Aorta (tissue), 5 donors: ENCODE data around the gene NUDT13. TPM values are rescaled to one million over a fixed set of nuclear protein-coding genes. Genes with fewer than 3 reads are reported as not detected.
A peak's percentile ranks its signal among the peaks of the same experiment; 100 is the strongest.
"Not testable (repeated sequence)": the region's sequence is repeated elsewhere in the genome, so short reads cannot be mapped to it uniquely, and the experiment has no call there.

Experiments
- ATAC-seq: fragments of 200-7000 bp; cut with Tn5 transposase; one replicate; pipeline ENCODE4 v1.9.1; 2022; ENCODE audit warnings: moderate library complexity; ENCODE audit not compliant: low FRiP score
- DNase-seq, 2 donors: peaks; one replicate each; pipeline ENCODE4 v3.0.0-alpha.2; 2020
- H3K27ac ChIP-seq, 2 donors: one replicate each; pipeline ENCODE4 v1.5.1; 2013; ENCODE audit warnings: low read length in 2 of 2, mild to moderate bottlenecking in 2 of 2, moderate library complexity in 2 of 2, control low read depth in 1 of 2, inconsistent platforms in 1 of 2, low read depth in 1 of 2
- H3K27me3 ChIP-seq, 2 donors: one replicate each; pipeline ENCODE4 v1.6.1; 2013; ENCODE audit warnings: control low read depth in 1 of 2, low read length in 1 of 2, mild to moderate bottlenecking in 1 of 2, moderate library complexity in 1 of 2; ENCODE audit not compliant: insufficient read depth in 2 of 2, control insufficient read depth in 1 of 2
- H3K36me3 ChIP-seq, 2 donors: one replicate each; pipeline ENCODE4 v1.6.1; 2013; ENCODE audit warnings: control low read depth in 1 of 2, low read length in 1 of 2, mild to moderate bottlenecking in 1 of 2; ENCODE audit not compliant: insufficient read depth in 2 of 2, control insufficient read depth in 1 of 2
- H3K4me1 ChIP-seq, 2 donors: one replicate each; pipeline ENCODE4 v1.6.1; 2013; ENCODE audit warnings: low read length in 2 of 2, control low read depth in 1 of 2, mild to moderate bottlenecking in 1 of 2, moderate library complexity in 1 of 2; ENCODE audit not compliant: insufficient read depth in 2 of 2, control insufficient read depth in 1 of 2
- H3K4me3 ChIP-seq, 2 donors: one replicate each; pipeline ENCODE4 v1.5.1; 2013; ENCODE audit warnings: low read length in 2 of 2, control low read depth in 1 of 2, mild to moderate bottlenecking in 1 of 2
- H3K9me3 ChIP-seq: one replicate; pipeline ENCODE4 v1.6.1; 2013; ENCODE audit warnings: mild to moderate bottlenecking, low read length; ENCODE audit not compliant: control insufficient read depth
- WGBS, 2 donors: extraction: QIAGEN DNeasy Blood & Tissue Kit; methylation state at CpG; one replicate each; pipeline ENCODE4 v1.1.7; 2013; 5-methylcytosine and 5-hydroxymethylcytosine counted together
- intact Hi-C, 2 donors: fragments of 100-400 bp; cut with DNase I; formaldehyde crosslinking; loops; one replicate each; pipeline versions ENCODE4 v1.14.2 to v1.15.0; 2022
- polyA plus RNA-seq, 2 donors: library from polyadenylated mRNA; stranded (reverse); fragments of 200-250 nt; gene quantifications; one replicate each; pipeline ENCODE4 v1.2.3, GENCODE V29; 2013
- total RNA-seq, 2 donors: library from RNA; stranded (reverse); fragmentation: NEBNext Ultra II Directional; extraction: Animal tissue kit (Norgen Biotek cat#: 25700); gene quantifications; one replicate each; pipeline ENCODE4 v1.2.1, GENCODE V29; 2021
- donor health status: healthy with polysubstance abuse.
- donor health status: Bipolar disorder and iron deficiency.
- donor health status: DM: no; HTN: no; CAD: no.
- donor health status: DM: no; HTN: no; CAD: no.
- donor health status: DM: yes; HTN: yes; CAD: no.

The NUDT13 gene
- total and polyA plus RNA-seq, 4 donors = 1.1 to 3.6 (median 2.1) TPM

DNA sequence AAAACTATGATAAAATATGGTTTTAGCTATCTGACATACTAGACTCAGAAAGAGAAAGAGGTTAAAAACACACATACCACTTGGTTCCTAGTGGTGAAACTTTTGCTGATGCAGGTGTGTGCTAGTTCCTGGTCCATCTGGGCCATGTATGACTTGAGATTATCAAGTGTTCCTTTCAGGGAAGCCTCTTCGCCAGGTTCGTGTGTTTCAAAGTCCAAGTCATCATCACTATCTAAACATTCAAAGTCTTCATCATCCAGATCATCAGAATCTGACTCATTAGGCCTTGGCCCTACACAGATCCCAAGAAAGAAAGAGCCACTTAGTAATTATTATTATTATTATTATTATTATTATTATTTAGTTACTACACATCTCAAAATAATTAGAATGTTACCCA is 26.4 kb downstream of the NUDT13 start:
- DNase-seq = no peak
- no peaks in the 10 kb centered on the region for H3K4me1 ChIP-seq
- intact Hi-C loops = no loop called here
- 83 to 87% methylated on average over 2 of the region's 2 CpGs for WGBS, 2 donors
- H3K27ac ChIP-seq = no peak overlapping the region
- H3K4me3 ChIP-seq = no peak overlapping the region
- no peaks in the 10 kb centered on the region for H3K27me3 ChIP-seq
- ATAC-seq = no peak
- peaks cover 7% of the 10 kb centered on the region in 2 donors for H3K36me3 ChIP-seq
- H3K9me3 ChIP-seq = no peaks in the 10 kb centered on the region

DNA sequence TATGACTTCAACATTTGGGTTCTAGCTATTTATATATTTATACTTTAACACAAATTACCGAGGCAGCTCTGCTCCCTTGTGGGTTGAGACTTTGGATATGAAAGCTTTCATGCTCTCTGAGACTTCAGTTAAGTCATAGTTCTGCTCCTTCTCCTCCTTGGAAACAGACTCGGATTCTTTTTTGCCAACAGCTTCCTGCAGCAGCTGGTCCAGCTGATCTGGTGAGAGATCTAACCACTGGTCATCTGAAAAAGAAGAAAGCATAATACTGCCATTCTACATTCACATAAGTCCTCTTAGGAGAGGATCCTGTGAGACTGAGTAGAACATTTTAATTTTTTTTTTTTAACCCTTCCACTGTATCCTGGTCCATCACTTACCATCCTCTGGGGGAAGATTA is 29.0 kb downstream of the NUDT13 start:
- Histone ChIP-seq H3K4me3 (no peak overlapping the region), H3K36me3 (peaks cover 5 to 9% of the 10 kb centered on the region in 2 donors), H3K27ac (no peak overlapping the region), H3K9me3 (no peaks in the 10 kb centered on the region), H3K4me1 (no peaks in the 10 kb centered on the region), H3K27me3 (no peaks in the 10 kb centered on the region)
- intact Hi-C loops = no loop called here
- ATAC-seq (no peak), DNase-seq (no peak)
- 50 to 68% methylated on average over 2 of the region's 2 CpGs for WGBS, 2 donors

DNA sequence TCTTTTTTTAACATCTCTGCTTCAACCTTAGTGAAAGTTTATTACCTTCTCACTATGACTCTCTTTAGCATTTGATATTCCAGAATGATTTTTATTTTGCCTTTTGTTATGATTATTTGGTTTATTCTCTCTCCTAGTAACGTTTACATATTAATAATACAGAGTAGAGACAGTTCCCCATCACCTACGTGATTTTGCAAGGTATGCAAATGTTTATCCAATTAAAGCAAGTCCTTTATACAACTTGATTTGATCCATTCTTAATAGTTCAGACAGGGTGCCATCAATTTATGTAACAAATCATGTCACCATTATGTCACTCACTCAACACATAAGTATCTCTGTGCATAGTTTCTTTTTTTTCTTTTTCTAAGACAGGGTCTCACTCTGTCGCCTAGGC is 31.3 kb downstream of the NUDT13 start:
- H3K27ac ChIP-seq = no peak overlapping the region
- no peak overlapping the region for H3K4me3 ChIP-seq
- H3K9me3 ChIP-seq = no peaks in the 10 kb centered on the region
- WGBS, 2 donors = 75 to 82% methylated on average over 3 of the region's 3 CpGs
- H3K36me3 ChIP-seq = peaks cover 9 to 10% of the 10 kb centered on the region in 2 donors
- ATAC-seq = no peak
- no peaks in the 10 kb centered on the region for H3K4me1 ChIP-seq
- intact Hi-C loops = no loop called here
- DNase-seq = no peak
- no peaks in the 10 kb centered on the region for H3K27me3 ChIP-seq

DNA sequence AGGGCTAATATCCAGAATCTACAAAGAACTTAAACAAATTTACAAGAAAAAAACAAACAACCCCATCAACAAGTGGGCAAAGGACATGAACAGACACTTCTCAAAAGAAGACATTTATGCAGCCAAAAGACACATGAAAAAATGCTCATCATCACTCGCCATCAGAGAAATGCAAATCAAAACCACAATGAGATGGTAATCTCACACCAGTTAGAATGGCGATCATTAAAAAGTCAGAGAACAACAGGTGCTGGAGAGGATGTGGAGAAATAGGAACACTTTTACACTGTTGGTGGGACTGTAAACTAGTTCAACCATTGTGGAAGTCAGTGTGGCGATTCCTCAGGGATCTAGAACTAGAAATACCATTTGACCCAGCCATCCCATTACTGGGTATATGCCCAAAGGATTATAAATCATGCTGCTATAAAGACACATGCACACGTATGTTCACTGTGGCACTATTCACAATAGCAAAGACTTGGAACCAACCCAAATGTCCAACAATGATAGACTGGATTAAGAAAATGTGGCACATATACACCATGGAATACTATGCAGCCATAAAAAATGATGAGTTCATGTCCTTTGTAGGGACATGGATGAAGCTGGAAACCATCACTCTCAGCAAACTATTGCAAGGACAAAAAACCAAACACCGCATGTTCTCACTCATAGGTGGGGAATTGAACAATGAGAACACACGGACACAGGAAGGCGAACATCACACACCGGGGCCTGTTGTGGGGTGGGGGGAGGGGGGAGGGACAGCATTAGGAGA is 40.6 kb downstream of the NUDT13 start:
- WGBS, 2 donors = 77 to 98% methylated on average over 7 of the region's 8 CpGs
- H3K9me3 ChIP-seq, H3K27ac ChIP-seq, H3K27me3 ChIP-seq, H3K4me1 ChIP-seq, DNase-seq, H3K36me3 ChIP-seq, H3K4me3 ChIP-seq, ATAC-seq, intact Hi-C loops: not testable (repeated sequence)

DNA sequence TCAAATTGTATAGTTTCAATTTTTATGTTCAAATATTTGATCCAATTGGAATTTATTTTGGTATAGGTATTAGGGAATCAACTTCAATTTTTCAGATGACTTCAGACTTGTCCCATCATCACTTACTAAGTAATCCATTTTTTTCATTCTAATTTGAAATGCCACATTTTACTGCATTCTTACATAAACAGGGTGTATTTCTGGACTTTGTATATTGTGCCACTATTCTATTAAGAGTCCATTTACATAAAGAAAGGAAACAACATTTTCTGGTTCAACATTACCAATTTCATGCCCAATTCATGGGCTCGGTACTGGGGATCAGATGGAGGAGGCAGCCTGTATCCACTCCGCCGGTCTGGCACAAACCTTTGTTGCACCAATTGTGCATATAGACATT is 41.8 kb downstream of the NUDT13 start:
- ATAC-seq (no peak), DNase-seq (no peak)
- Histone ChIP-seq H3K27ac (no peak overlapping the region), H3K27me3 (no peaks in the 10 kb centered on the region), H3K9me3 (no peaks in the 10 kb centered on the region), H3K4me3 (no peak overlapping the region), H3K4me1 (no peaks in the 10 kb centered on the region), H3K36me3 (peaks cover 0 to 4% of the 10 kb centered on the region in 2 donors)
- intact Hi-C loops = no loop called here
- 95 to 97% methylated on average over 3 of the region's 3 CpGs for whole genome bisulfite sequencing, 2 donors

DNA sequence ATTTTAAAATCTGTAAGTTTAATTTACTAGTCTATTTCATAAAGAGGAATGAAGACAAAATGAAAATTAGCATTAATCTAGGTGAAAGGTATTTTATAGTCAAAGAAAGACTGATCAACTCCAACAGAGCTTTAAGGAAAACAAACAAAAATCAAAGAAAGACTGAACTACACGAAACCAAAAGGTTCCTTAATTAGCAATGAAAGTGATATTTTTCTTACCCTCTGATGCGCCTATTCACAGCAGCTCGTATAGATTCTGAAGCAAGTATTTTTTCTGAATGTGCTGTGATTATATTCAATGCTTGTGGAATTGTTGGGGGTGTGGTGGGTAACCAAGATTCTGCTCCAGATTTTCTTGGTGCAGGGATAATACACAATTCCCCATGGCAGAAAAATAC is 45.8 kb downstream of the NUDT13 start:
- WGBS, 2 donors = 83% methylated on average over 3 of the region's 3 CpGs
- H3K27me3 ChIP-seq = no peaks in the 10 kb centered on the region
- no peak overlapping the region for H3K4me3 ChIP-seq
- no peak overlapping the region for H3K27ac ChIP-seq
- DNase-seq = no peak
- intact Hi-C loops = no loop called here
- peaks cover 0 to 2% of the 10 kb centered on the region in 2 donors for H3K36me3 ChIP-seq
- no peak for ATAC-seq
- H3K9me3 ChIP-seq = no peaks in the 10 kb centered on the region
- H3K4me1 ChIP-seq = no peaks in the 10 kb centered on the region

DNA sequence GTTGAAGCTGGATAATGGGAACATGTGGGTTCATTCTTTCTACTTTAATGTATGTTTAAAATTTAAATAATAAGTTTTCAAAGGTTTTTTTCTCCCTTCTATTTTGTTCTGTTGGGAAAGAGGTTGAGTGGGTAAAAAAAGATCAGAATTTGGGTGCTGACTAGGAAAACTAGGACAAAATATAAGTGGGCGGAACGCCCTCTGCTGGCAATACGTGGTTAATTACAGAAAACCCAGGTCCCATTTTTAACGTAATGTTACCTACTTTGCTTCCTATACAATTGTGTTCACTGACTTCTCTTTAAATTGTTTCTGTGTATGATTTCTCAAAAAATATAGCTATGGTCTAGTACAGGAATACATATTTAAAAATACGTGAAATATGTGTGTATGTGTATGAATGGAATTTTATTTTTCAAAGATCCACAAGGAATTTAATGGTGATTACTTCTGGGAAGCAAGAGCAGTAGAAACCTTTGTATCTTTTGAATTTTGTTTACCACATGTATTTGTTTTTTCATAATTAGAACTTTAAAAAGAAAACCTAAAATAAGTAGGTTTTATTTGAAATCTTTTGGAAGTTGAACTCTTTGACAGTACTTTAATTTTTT is 48.9 kb downstream of the NUDT13 start:
- Histone ChIP-seq H3K4me3 (no peak overlapping the region), H3K9me3 (no peaks in the 10 kb centered on the region), H3K27ac (no peak overlapping the region), H3K4me1 (no peaks in the 10 kb centered on the region), H3K27me3 (no peaks in the 10 kb centered on the region), H3K36me3 (peaks cover 0 to 1% of the 10 kb centered on the region in 2 donors)
- 3 to 4% methylated on average over 5 of the region's 5 CpGs for WGBS, 2 donors
- no peak for ATAC-seq
- intact Hi-C loops = no loop called here
- DNase-seq = peak; percentile 63 to 81

DNA sequence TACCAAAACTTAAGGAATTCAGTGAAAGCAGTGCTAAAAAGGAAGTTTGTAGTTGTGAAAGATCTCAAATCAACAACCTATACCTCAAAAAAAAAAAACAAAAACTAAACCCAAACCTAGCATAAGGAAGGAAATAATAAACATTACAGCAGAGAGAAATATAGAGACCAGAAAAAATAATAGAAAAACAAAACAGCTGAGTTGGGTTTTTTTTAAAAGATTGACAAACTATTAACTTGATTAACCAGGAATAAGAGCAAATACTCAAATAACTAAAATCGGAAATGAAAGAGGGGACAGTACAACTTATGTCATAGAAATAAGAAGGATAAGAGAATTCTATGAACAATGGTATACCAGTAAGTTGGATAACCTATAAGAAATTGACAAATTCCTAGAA is 50.8 kb downstream of the NUDT13 start:
- Histone ChIP-seq H3K36me3 (no peaks in the 10 kb centered on the region), H3K27me3 (no peaks in the 10 kb centered on the region), H3K4me3 (no peak overlapping the region), H3K9me3 (no peaks in the 10 kb centered on the region), H3K4me1 (no peaks in the 10 kb centered on the region), H3K27ac (no peak overlapping the region)
- intact Hi-C loops = loop anchor here in 1 of 2 donors (10.0 kb wide), 1 partner anchor 66 kb away; the partner anchor contains the start of gene P4HA1
- DNase-seq = no peak
- no peak for ATAC-seq
- WGBS, 2 donors = 89 to 98% methylated on average over 1 of the region's 1 CpG

DNA sequence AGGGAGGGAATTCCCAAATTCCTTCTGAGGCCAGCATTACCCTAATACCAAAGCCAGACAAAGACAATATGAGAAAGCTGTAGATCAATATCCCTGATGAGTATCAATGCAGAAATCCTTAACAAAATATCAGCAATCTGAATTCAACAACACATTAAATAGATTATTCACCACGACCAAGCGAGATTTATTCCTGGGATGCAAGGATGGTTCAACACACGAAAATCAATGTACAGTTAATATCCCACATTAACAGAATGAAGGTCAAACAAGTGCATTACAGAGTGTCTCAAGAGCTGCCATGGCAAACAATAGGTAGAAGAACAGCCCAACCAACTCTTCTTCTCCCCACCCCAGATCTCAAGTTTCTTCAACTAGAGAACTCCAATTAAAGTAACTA is 51.4 kb downstream of the NUDT13 start:
- Histone ChIP-seq H3K27ac (no peak overlapping the region), H3K27me3 (no peaks in the 10 kb centered on the region), H3K36me3 (no peaks in the 10 kb centered on the region), H3K4me1 (no peaks in the 10 kb centered on the region), H3K9me3 (no peaks in the 10 kb centered on the region), H3K4me3 (no peak overlapping the region)
- DNase-seq (no peak), ATAC-seq (no peak)
- 97% methylated on average over 3 of the region's 3 CpGs for WGBS, 2 donors
- intact Hi-C loops = loop anchor here in 1 of 2 donors (10.0 kb wide), 1 partner anchor 67 kb away; the partner anchor contains the start of gene P4HA1
